GM18526 (cell line): ENCODE results near the gene BRF1.
A peak's percentile ranks its signal among the peaks of the same experiment; 100 is the strongest.

Experiments used
- POLR2A ChIP-seq: IDR thresholded peaks from 3 replicates; pipeline ENCODE4 v1.6.1; 2011; ENCODE audit not compliant: insufficient read length; ENCODE audit errors: extremely low read depth

Gene BRF1

DNA sequence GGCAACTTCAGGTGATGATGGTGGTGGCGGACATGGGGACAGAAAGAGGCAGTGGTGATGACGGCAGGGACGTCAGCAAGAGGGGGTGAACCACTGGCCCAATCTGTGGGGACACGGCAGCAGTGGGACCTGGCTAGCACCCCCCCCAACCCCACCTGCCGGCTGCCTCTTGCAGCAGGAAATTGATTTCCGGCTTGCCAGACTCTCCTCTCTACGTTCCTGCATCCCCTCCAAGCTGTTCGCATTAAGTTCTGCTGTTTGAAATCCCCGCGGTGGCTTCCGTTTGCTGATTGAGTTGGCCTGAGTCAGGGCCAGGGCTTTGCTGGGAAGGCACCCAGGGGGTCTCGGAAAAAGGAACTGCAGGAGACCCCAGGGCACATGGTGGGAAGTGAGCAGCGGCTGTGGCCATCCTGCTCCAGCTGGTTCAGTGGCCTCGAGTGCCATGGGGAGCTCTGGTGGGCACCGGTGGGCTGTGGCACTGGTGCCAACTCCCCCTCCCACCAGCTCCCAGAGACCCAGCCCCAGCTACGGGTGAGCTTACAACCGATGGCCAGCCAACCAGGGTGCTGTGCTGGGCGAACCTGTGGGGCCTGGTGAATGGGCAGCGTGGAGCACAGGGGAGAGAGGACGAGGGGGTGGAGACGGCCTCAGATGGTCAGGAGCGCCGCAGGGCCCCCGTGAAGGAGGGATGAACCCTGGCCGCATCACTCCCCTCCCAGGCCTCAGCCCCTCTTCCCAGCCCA, 105.1 kb downstream of the BRF1 start:
- no peak for TF ChIP-seq POLR2A

DNA sequence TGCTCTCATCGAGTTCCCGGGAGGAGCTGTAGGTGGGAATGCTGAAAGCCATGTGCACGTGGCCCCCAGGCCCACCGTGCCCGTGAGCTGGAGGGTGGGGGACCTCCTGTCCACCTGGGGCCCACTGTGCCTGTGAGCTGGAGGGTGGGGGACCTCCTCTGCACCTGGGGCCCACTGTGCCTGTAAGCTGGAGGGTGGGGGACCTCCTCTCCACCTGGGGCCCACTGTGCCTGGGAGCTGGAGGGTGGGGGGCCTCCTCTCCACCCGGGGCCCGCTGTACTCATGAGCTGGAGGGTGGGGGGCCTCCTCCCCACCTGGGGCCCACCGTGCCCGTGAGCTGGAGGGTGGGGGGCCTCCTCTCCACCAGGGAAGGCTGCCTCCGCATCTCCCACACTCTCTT, 105.8 kb downstream of the BRF1 start:
- TF ChIP-seq POLR2A: no peak

DNA sequence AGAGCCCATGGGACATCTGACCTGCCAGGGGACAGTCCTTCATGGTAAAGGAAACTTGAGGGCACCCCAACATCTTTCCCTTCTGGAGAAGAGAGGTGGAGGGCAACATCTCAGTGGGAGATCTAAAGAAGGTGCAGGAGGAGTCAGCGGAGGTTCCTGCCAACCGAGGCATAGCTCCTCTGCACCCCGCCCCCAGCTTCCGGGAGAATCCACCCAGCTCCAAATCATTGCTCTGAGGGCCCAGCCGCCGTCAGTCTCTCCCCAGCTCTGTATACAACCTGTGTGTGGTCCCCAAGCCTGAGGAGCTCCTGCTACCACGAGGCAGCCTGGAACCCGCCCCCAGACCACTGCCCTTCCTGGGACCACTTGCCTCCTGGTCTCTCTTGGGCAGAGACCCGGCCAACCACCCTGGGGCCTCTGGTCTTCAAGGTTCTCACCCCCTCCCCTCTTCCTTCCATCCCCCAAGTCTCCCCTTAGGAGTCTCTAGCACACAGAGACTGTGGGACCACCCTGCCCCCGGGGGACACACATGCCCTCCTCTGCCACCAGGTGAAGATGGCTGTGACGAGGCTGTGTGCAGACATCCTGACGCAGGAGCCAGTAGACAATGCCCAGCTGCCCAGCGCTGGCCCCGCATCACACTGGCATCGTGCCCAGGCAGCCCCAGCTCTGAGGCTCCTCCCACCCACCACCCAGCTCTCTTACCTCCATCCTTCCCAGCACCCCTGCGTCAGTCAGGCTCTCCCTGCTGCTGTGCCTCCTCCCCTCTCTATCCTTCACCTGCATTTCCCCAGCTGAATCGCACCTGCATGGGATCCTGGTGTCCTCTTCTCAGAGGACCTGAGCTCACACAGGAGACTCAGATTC, 106.7 kb downstream of the BRF1 start:
- TF ChIP-seq POLR2A: no peak

DNA sequence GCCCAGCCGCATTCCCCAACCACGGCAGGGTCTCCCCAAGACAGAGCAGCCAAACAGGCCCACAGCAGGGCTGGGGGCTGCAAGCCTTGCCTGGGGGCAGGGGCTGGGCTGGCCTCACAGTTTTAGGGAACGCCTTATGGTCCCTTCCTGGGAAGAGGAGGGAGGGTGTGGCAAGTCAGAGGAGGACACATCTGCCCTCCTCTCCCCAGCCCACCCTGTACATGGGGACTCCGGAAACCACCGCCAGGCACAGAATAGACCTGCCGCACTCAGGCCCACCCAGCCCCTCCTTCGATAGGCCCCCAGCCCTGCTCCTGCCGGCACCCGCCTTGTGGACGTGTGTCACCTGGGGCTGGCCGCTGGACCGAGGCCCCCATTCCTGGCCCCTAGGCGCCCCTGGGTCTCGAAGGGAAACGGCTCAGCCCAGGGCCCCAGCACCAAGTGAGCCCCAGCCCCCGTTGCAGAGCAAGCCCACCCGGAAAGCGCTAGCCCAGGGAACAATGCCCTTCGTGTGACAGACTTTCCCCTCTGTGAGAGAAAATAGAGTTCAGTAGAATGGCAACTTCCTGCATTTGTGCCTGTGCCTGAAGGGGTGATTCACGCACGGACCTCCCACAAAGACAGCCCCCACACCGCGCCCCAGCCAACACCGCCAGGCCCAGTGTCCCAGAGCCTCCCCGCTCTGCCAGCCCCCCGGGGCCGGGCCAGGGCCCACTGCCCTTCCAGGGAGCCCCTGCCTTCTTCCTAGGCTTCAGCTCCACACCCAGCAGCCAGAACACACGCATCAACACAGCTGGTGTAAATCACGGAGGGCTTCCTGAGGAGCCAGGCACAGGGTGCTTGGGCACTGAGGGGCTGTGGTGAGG, 107.7 kb downstream of the BRF1 start:
- no peak for TF ChIP-seq POLR2A

DNA sequence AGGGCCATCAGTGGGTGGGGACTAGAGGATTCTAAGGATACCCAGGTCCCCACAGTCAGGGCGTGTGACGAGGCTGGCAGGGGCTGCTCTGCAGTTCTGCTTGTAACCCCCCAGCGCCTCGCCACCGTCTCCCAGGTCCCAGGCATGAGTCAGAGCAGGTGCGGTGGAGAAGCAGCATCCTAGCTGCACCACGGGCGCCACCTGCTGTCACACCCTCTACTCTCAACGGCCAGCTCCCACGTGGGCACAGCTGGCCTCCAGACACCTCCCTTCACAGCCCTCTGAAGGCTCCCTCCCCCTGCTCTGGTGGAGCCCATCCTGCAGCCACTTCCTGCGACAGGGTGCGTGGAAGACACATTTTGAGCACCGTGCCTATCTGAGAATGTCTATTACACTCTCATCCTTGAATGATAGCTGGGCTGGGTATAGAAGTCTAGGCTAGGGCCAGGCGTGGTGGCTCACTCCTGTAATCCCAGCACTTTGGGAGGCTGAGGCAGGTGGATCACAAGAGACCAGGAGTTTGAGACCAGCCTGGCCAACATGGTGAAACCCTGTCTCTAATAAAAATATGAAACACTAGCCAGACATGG, 112.8 kb downstream of the BRF1 start:
- TF ChIP-seq POLR2A: no peak

DNA sequence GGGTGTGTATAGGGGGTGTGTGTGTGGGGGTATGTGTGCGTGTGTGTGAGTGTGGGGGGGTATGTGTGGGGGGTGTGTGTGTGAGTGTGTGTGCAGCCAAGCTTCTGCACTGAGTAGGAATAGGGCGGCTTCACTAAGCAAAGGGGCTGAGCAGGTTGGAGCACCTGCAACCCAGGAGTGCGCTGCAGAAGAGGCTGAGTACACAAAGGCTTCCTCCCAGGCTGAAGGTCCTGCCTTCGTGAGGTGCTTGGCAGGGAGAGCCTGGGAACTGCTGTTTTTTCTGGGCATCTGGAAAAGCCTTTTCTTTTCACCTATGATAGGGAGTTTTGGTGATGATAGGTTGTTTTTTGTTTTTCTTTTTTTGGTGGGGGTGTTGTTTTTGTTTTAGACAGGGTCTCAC, 113.7 kb downstream of the BRF1 start:
- no peak for TF ChIP-seq POLR2A

DNA sequence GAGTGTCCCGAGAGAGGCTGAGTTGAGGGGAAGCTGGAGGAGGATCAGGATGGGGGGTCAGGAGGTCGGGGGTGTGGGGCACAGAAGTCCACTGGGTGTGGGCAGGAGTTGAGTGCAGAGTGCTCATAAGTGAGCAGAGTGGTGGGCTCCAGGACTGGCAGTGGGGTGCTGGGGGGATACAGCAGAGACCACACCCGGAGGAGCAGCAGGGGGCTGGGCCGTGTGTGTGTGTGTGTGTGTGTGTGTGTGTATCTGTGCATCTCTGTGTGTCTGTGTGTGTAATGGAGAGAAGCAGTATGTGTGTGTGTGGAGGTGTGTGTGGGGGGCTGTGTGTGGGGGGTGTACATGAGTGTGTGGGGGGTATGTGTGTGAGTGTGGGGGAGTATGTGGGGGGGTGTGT, 114.8 kb downstream of the BRF1 start:
- TF ChIP-seq POLR2A: no peak

DNA sequence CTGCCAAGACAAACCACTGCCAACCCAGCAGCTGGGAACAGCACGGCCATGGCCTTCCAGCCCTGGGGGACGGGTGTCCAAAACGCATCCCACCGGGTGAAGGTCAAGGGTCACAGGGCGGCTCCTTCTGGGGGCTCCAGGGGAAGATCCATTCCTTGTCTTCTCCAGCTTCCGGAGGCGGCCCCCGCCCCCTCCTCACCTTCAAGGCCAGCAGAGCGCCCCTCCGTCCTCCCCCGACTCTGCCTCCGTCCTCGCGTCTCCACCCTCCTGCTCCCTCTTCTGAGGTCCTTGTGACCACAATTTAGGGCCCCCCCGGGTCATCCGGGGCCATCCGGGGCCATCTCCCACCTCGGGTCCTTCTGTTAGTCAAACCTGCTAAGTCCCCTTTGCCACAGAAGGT, 115.8 kb downstream of the BRF1 start:
- TF ChIP-seq POLR2A: no peak

DNA sequence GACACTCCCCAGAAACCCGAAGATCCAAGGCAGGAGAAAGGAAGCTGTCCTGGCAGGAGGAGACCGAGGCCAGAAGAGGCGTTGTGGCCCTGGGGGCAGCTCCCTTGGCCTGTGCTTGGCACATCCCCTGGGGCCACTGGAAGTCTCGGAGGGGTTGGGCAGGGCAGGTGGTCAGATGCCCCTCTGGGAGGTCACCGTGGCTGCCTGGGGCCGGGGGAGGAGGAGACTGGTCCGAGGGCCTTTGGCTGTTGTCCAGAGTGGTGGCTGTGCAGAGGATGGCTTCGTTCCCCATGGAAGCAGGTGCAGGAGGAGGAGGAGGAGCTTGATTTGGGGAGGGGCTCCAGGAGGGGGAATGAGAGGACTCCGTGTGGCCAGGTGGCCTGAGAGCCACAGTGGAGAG, 116.3 kb downstream of the BRF1 start:
- TF ChIP-seq POLR2A: no peak

DNA sequence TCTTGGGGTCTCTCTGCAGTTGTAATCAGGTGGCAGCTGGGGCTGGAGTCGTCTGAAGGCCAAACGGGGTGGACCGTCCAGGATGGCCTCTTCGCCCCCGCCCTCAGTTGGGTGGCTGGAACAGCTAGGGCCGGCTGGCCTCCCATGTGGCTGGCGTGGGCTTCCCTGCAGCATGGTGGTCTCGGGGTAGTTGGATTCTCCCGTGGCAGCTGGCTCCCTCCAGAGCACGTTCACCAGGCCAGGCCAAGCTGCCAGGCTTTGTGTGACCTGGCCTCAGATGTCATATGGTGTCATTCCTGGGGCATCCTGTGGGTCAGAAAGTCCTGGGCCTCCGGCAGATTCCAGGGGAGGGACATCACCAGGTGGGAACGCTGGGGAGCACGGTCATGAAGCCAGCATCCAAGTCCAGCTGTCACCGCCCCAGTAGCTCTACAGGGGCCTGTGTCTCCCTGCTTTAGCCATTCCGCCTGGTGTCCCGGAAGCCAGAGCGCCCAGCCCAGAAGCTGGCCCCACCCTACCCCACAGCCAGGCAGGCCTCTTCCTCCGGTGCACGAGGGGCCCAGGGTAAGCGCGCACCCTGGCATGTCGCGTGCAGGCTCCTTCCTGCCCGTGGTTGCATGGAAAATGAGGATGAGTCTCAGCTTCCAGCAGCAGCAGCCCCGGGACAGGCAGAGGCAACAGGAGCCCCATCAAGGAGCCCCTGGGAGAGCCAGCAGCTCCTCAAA, 118.3 kb downstream of the BRF1 start:
- TF ChIP-seq POLR2A: no peak

DNA sequence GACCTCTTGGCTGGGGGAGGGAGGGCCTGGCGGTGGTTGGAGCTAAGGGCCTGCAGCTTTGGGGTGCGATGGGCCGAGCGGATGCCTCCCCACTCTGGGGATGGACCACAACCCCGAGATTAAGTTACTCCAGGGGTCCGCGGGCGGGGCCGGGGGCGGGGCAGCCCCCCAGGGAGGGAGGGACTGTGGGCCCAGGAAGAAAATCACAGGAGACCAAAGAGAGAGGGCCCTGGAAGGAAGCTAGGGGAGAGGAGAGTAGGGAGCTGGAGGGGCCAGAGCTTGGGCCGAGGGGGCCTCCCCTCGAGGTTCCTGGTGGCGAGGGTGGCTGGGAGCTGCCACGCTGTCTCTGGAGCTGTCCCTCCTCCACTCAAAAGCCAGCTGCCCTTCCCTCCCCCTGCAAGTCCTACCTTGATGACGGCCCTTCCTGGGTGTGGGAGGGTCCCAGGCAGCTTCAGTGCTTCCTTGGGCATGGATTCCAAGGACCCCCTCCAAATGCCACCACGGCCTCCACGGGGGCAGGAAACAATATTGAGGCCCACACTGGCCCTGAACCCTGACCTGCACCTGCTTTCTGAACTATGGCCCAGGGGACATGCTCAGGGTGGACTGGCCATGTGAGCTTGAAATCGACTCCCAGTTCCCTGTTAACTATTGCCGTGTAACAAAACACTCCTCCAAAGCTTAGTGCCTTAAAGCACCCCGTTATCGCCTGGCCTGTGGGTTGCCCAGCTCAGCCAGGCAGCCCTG, 119.1 kb downstream of the BRF1 start:
- no peak for TF ChIP-seq POLR2A

DNA sequence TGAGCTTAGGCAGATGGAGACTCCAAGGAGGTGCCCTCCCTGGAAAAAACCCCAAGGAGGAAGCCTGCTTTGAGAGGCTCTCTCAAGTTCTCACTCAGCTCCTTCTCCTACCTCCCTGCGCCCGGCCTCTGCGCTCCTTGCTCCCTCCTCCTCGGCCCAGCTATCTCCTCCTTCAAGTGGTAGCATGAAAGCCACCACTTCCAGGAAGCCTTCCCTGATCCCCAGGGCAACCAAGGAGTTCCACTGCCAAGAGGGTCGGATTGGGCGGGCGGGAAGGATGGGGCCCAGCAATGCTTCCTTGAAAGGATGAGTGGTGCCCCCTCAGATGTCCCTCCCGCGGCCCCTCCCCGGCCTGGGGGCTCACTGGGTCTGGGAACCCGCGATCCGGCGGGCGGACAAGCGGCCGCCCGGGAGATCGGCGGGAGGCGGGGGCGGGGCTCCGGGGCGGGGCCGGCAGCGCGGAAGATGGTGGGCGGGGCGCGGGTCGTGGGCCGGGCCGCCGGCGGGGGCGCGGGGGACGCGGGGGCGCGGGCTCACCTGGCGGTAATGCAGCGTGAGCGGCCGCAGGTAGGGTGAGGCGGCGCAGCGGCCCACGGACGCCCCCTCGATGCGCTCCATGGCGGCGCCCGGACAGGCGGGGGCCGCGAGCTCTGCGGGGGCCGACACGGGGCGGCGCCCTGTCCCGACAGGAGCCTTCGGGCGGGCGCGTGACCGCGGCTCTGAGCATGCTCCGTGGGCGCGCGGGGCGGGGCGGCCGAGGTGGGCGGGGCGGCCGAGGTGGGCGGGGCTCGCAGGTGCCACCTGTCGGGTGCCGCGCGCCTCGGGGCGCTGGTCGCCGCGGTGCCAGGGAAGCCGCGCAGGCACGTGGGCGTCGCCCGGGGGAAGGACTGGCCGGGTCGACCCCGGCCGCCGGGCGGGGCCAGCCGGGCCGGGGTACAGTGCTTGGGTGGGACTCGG, 119.9 kb downstream of the BRF1 start, which contains the start of gene NUDT14:
NUDT14 (minus strand) TSS at position 721 of the 957 bp plus-strand sequence; CDS start at position 618, 103 bp downstream.
- TF ChIP-seq POLR2A: peak; percentile 39

DNA sequence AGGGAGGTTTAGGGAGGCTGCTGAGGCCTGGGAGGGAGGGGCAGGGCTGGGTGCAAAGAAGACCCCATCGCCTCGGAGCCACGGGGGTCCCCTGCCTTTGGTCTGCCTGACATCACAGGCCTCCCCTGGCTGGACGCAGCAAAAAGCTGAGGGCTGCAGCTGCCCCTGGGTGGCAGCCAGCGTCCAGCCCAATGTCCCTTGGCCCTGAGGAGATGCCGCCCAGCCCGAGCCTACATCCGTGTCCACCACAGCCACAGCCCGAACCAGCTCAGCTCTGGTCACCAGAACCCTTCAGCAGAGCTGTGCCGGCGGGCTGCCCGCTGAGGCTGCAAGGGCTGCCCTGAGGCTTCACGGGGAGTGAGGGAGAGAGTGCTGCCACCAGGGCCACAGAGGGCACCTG, 121.6 kb downstream of the BRF1 start:
- TF ChIP-seq POLR2A: no peak
